ENCODE data around the gene AFDN.

AFDN gene

GRCh38 chr6:167812088-167812487 lies 14.6 kb upstream of the AFDN start:
- DNase-seq (ENCODE audit: low read depth) = no peak

GRCh38 chr6:167815296-167815980 lies 11.3 kb upstream of the AFDN start:
- no peak for DNase-seq (ENCODE audit: low read depth)

GRCh38 chr6:167817016-167817415 lies 9.7 kb upstream of the AFDN start:
- DNase-seq (ENCODE audit: low read depth) = no peak

GRCh38 chr6:167817729-167818128 lies 9.0 kb upstream of the AFDN start:
- no peak for DNase-seq (ENCODE audit: low read depth)

- no peak for DNase-seq (ENCODE audit: low read depth)
Measured at GRCh38 chr6:167819576-167819975, 7.1 kb upstream of the AFDN start.

GRCh38 chr6:167820681-167821080 lies 6.0 kb upstream of the AFDN start:
- no peak for DNase-seq (ENCODE audit: low read depth)

GRCh38 chr6:167824591-167825331 lies 1.9 kb upstream of the AFDN start:
- DNase-seq (ENCODE audit: low read depth) = no peak

GRCh38 chr6:167825332-167826229 lies 1.1 kb upstream of the AFDN start:
- DNase-seq (ENCODE audit: low read depth) = no peak

GRCh38 chr6:167826230-167826895 lies 348 bp upstream of the AFDN start:
- DNase-seq (ENCODE audit: low read depth) = peak; percentile 59

GRCh38 chr6:167827583-167828324 lies 1.0 kb downstream of the AFDN start:
- no peak for DNase-seq (ENCODE audit: low read depth)

GRCh38 chr6:167828325-167828956 lies 1.7 kb downstream of the AFDN start:
- DNase-seq (ENCODE audit: low read depth) = no peak

- DNase-seq (ENCODE audit: low read depth) = no peak
Measured at GRCh38 chr6:167829513-167829912, 2.8 kb downstream of the AFDN start.

- DNase-seq (ENCODE audit: low read depth) = no peak
Measured at GRCh38 chr6:167831281-167831828, 4.6 kb downstream of the AFDN start.

GRCh38 chr6:167832497-167833395 lies 6.0 kb downstream of the AFDN start:
- no peak for DNase-seq (ENCODE audit: low read depth)

- DNase-seq (ENCODE audit: low read depth) = no peak
Measured at GRCh38 chr6:167833396-167833763, 6.7 kb downstream of the AFDN start.

GRCh38 chr6:167835260-167835659 lies 8.5 kb downstream of the AFDN start:
- no peak for DNase-seq (ENCODE audit: low read depth)

GRCh38 chr6:167836721-167837120 lies 10.0 kb downstream of the AFDN start:
- DNase-seq (ENCODE audit: low read depth) = no peak

- DNase-seq (ENCODE audit: low read depth) = no peak
Measured at GRCh38 chr6:167838207-167838748, 11.6 kb downstream of the AFDN start.

- DNase-seq (ENCODE audit: low read depth) = no peak
Measured at GRCh38 chr6:167839343-167839742, 12.6 kb downstream of the AFDN start.

Measured in T follicular helper cell (primary cell).